Subcutaneous adipose tissue (tissue), 4 donors: ENCODE data around the gene PLEKHG7. TPM values are rescaled to one million over a fixed set of nuclear protein-coding genes. Genes with fewer than 3 reads are reported as not detected.

Experiments used
- CTCF ChIP-seq: fragments of 450-650 bp; IDR thresholded peaks from one replicate; pipeline ENCODE4 v1.5.1; 2016; ENCODE audit warnings: low read depth, mild to moderate bottlenecking, control low read depth, antibody characterized with exemption, moderate library complexity
- total RNA-seq, 4 donors: library from RNA; depleted of rRNA; stranded (reverse); fragments of >200 nt; gene quantifications; one replicate each; pipeline ENCODE4 v1.1.0, GENCODE V29; 2016

Gene PLEKHG7
- not detected for total RNA-seq

GRCh38 chr12:92702754-92703679, at the start of gene PLEKHG7:
TSS of gene PLEKHG7 (plus strand) at chr12:92702989. CDS start at chr12:92706632, 3,643 bp downstream.
- no peak for TF ChIP-seq CTCF

- TF ChIP-seq CTCF: no peak
These were observed 47.9 kb upstream of the PLEKHG7 start for GRCh38 chr12:92654929-92655328.

GRCh38 chr12:92656911-92657310, 45.9 kb upstream of the PLEKHG7 start:
- no peak for TF ChIP-seq CTCF

GRCh38 chr12:92657770-92658169, 45.0 kb upstream of the PLEKHG7 start:
- TF ChIP-seq CTCF: no peak

GRCh38 chr12:92658611-92659010, 44.2 kb upstream of the PLEKHG7 start:
- TF ChIP-seq CTCF: no peak

- no peak for TF ChIP-seq CTCF
These were observed 41.5 kb upstream of the PLEKHG7 start for GRCh38 chr12:92661269-92661668.

GRCh38 chr12:92665496-92665895, 37.3 kb upstream of the PLEKHG7 start:
- TF ChIP-seq CTCF: no peak
